Activated CD4-positive, alpha-beta T cell treated with anti-CD3 and anti-CD28 coated beads, Interleukin-2, Interleukin-4, amounts not matched to agents 100 ng/mL and 50 ng/mL, durations not matched to agents 16 hours and 8 hours (primary cell): ENCODE data around the gene TMEM121B.
A peak's percentile ranks its signal among the peaks of the same experiment; 100 is the strongest.

Experiments used
- DNase-seq: peaks from one replicate; pipeline ENCODE4 v3.0.0-alpha.2; 2020; ENCODE audit warnings: low spot score

TMEM121B gene

DNA sequence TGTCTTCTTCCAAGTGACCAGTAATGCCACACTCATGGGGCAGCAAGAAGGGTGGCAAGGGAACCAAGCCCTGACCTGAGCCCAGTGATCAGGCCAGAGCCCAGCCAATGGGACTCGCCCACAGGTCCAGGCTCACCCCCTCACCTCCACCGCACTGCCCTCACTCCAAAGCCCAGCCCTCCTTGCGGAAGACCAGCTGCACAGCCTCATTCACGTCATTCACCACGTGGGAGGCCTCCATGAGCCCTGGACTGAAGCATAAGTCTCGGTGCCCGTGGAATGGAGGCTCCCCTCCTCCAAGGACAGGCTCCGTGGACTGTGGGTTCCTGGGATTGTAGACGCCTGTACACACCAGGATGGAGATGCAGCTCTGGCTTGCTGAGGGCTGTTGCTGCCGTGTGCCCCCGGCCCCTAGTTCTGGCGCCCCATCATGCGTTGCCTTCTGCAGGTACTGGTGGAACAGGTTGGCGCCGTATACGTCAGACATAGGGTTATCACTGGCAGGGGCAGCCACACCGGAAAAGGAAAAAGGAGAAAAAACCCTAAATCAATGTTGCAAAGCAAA lies 16.8 kb upstream of the TMEM121B start:
- DNase-seq, result no peak

DNA sequence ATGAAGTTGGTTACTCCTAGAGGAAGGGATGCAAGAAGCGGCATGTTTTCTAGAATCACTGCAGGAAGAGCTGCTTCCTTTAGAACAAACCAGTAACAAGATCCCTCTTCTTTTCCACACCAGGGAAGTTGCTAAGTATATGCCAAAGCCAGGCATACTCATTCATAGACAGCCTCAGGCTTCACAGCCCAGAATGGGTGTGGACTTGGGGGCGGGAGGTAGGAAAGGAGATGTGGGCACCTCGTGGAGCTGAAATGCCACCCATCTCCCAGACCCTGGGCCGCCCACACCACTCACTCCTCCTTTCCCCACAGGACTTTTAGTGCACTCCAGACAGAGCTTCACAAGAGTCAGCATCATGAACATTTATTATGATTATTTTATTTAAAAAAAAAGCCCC lies 16.0 kb upstream of the TMEM121B start:
- DNase-seq, result no peak

DNA sequence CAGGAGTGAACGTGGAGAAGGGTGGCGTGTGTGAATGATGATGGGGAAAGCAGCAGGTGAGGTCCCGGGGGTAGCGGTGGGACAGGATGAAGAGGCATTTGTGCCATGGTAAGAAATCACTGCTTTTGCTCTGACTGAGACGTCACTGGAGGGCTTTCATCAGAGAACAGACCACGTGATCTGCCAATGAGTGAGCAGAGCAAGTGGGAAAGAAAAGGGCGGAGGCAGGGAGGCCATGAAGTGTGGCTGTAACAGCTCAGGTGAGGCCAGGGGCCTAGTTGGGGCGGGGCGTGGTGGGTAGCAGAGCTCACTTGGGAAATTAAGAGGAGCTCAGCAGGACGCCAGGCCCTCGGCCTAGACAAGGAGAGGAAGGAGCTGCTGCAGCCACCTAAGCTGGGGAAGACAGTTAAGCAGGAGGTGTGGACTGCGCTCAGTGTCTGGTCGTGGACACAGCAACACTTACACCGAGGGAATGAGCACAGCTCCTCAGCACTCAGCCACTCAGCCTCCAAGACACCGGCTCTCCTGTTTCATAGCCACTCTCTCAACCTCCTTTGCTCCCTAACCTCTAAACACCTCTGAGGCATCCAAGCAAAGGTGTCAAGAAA lies 14.1 kb upstream of the TMEM121B start:
- DNase-seq, result no peak

DNA sequence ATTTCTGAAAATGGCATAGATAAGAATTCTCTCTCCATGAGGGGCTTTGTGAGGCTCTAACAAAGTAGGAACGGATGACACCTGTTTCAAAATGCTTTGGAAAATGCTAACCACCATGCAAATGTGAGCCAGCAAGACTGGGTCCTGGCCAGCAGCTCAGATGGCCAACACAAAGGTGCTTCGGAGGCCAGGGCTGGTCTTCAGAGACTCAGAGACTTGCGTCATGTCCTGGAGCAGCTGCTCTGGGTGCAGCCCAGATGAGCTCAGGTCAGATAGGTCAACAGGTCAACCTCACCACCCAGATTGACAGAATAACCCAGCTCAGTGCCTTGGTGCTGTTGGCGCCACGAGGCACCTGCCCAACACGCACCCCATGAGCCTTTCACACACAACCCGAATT lies 12.0 kb upstream of the TMEM121B start:
- no peak for DNase-seq

DNA sequence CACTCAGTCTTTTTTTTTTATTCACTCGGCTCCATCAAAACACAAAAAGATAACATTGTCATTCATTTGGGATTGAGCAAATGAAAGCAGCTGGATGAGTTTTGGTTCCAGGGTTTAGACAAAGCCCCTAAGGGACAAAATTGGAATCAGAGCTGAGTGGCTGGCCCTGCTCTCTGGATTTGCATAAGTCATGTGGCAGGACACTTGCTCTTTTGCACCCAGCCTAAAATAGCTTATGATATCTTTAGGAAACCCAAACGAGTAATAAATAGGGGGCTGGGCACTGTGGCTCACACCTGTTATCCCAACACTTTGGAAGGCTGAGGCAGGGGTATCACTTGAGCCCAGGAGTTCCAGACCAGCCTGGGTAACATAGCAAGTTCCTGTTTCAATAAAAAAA lies 11.0 kb upstream of the TMEM121B start:
- no peak for DNase-seq

DNA sequence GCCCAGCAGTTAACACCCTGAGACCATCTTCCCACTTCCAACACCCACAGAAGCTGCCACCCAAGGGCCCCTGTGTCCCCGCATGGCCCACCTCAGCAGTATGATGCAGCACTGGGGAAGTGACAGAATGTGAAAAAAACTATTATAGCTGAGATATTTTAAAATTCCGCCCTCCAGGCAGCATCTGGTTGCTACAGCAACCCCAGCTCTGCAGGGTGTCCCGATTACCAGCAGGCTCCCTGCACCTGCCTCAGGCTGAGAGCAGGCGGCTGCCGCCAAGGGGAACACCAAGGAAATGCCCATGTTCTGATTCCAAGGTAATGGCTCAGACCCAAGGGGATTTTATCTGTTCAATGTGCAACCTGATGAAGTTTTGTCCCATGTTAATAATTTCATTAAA lies 10.5 kb upstream of the TMEM121B start:
- DNase-seq, result no peak

DNA sequence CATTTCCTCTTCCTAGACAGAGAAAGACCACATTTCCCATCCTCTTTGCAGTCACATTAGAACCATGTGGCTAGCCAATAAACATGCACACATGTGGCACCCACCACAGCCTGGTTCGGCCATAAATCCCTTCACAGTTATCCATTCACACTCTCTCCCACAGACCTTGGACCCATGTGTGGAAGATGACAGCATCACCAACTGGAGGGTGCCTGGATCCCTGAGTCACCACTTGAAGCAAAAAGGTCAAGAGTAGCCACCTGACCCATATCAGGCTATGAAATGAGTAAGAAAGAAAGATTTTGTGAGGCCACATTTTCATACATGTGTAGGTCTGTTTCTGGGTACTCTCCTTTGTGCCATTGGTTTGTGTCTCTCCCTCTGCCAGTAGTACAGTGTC lies 9.0 kb upstream of the TMEM121B start:
- DNase-seq, result no peak

DNA sequence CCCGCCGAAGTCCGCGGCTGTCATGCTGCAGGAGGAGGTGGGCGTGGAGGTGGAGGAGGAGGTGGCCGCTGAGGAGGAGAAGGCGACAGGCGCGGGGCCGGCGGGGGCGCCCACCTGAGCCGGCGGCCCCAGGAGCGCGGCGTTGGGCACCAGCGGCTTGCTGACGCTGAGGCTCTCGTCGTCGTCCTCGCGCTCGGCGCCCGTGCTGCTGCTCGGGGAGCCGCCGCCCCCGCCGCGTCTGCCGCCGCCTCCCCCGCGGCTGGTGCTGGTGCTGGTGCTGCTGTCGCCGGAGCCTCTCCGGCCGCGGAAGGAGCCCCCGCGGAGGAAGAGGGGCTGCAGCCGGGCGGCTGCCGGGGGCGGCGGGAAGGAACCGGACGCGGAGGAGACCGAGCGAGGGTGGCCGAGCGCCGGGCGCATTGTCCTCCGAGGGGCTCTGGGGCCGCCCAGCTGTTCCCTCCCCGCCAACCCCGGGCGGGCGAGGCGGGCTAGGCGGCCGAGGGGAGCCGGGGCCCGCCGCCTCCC lies 388 bp downstream of the TMEM121B start:
- no peak for DNase-seq

DNA sequence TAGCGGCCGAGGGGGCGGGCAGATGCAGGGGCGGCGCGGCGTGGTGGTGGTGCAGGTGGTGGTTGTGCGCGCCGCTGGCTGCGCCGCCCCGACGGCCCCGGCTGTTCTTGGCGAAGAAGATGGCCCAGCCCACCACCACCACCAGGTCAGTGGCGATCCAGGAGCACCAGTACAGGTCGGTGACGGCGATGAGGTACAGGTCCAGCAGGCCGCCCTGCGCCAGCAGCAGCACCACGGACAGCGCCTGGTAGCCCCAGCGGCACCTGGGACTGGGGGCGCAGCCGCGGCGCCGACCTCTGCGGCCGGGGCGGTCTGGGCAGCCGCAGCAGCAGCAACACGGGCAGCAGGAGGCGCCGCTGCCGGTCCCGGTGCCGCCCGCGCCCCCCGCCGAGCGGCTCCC lies 879 bp downstream of the TMEM121B start:
- peak; percentile 15 for DNase-seq

DNA sequence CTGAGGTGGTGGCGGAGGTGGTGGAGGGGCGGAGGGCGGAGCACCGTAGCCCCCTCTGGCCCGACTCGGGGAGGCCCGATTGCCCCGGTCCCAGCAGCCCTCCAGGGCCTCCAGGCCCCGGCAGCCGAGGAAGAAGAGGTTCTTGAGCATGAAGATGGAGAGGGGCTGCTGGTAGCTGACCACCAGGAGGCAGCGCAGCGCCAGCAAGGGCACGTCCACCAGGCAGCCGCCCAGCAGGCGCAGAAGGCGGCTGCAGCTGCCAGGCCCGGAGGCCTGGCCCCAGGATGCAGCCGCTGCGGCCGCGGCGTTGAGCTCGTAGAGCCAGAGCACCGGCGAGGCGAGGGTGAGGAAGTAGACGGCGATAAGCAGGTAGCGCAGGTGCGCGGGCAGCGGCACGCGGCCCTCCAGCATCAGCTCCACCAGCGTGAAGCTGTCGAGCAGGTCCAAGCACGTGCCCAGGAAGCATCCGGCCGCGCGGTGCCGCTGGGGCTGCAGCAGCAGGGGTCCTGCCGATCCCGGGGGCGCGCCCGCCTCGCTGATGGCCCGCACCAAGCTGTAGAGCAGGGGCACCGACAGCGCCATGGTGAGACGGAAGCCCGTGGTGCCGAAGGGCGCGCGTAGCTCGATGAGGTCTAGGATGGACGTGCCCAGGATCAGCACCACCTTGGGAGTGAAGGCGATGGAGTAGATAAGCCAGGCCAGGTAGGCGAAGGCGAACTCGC lies 1.5 kb downstream of the TMEM121B start:
- no peak for DNase-seq

DNA sequence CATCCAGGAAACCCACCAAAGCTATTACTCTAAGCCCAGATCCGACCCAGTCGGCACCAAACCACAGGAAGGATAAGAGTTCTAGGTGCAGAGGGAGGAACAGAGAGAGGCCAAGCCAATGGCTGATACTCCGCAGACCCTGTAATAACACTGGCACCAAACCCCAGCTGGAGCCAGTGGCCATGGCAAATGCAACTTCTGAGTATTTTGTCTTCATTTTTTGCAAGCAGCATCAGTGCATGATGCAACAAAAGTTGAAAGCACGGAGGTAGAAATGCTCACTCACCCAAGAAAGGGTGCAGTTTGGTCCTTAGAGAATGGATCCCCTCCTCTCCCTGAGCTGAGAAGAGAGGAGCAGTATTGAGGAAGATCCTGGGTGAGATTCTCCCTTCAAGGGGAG lies 2.8 kb downstream of the TMEM121B start:
- DNase-seq, result no peak

DNA sequence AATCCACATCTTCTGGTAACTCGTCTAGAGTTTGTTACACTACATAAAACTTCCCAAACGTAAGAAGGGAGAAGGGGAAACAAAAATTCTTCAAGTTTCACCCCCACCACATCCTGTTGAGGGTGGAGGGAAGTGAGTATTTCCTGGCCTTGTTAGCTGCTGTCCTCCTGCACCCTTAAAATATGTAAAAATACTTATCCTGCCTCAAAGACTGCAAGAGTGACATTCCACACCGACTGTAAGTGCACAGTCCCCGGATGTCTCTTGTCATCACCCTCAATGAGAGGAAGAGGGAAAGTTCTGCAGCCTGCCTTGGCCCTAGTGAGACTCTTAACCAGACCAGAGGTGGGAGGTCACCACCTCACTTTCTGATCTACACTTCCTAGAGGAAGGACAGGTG lies 3.3 kb downstream of the TMEM121B start:
- DNase-seq, result peak; percentile 13

DNA sequence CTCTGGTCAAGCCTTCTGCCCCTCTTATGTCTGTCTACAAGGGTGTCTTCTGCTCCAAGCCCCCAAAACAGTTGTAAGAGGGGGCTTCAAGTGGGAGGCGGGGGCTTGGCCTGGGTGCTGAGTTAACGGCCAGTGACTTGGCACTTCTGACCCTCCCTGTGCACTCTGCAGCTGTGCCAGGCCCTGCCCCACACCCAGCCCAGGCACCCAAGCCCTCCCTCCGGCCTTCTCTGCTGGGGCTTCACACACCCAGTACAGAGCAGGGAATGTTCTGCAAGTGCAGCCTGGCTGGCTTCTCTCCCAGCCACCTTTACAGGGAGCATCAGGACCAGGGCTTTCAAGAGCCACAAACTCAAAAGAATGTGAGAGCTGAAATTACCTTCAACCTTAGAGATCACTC lies 3.8 kb downstream of the TMEM121B start:
- DNase-seq, result no peak

DNA sequence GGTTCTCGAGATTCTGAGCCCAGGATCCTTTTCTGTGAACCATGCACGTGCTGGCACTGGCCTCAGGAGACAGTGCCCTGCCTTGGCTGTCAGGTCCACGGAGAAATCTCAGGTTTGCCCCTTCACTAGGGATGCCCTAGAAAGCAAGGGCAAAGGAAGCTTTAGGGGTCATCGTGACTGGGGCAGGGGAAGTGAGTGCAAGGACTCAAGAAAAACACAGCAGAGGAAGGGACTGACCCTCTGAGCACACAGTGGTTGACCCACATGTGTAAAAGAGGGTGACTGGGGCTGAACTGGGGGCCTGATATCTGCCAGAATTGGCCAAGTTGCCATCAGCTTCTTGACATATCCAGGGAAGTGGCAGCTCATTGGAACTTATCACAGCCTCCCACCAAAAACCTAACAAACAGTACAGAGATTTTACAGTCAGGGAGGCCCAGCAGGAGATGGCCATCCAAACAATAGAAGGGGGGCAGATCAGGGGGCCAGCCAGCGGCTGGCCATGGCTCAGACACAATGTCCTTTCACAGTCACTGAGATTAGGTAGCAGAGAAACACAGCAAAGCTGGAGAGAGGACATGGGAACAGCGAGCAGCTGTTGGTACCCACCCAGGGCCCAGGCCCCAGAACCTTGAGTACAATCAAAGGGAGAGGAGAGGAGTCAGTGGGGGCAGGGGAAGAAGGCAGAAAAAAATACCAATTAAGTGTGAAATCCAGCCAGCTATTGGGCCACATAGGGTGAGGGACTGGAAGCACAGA lies 4.4 kb downstream of the TMEM121B start:
- DNase-seq, result no peak

DNA sequence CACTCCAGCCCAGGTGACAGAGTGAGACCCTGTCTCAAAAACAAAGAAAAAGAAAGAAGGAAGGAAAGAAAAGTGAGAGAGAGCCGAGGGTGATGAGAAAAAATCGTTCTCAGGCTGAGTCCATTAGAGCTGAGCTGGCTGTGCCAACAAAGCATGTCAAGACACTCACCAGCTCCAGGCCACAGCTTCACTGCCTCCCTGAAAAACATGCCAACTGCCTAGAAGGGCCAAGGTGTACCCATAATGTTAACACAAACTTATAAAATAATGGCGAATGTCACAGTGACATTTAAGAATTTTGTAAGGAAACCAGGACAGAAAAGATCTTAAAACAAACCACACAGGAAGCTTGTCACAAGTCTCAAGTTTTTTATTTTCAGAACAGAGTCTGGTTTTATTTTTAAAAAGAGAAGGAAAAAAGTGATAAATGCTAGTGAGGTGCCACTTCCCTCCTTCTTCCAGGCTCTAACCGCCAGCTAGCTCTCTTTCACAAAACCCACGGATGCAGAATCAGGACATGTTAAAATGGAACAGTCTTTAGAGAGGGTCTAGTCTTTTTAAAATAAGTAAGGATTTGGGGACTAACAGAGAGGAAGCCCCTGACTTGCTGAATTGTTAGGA lies 5.1 kb downstream of the TMEM121B start:
- DNase-seq, result no peak

DNA sequence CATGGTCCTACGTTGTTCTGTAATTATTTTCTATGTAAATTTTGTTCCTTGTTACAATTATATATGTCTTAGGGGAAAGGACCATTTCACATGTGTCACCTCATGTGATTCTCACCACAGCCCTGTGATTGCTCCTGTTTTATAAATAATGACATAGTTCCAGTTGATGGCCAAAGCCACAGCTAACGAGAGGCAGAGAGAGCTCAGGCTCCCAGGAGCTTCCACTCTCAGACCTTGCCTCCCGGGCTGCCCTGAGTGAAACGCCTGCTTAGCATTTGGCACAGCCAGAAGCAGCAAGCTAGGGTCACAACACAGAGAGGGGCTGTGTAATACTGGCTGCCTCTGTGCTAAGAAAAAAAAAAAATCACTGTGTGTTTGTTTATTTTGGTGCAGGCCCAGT lies 5.9 kb downstream of the TMEM121B start:
- DNase-seq, result no peak

DNA sequence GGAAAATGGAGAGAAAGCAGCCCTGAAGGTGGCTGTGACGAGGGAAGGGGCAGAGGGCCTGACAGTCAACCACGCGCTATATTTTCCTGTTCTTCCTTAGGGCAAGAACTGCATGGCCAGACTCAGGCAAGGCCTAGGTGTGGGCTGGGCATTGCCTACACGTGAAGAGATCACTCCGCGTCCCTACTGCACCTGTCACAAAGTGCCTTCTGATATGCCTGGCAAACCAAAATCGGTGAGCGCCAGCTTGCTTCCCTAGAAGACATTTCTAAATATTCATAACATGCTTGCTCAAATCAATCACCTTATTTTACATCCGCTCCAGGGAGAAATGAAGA lies 6.3 kb downstream of the TMEM121B start:
- DNase-seq, result no peak

DNA sequence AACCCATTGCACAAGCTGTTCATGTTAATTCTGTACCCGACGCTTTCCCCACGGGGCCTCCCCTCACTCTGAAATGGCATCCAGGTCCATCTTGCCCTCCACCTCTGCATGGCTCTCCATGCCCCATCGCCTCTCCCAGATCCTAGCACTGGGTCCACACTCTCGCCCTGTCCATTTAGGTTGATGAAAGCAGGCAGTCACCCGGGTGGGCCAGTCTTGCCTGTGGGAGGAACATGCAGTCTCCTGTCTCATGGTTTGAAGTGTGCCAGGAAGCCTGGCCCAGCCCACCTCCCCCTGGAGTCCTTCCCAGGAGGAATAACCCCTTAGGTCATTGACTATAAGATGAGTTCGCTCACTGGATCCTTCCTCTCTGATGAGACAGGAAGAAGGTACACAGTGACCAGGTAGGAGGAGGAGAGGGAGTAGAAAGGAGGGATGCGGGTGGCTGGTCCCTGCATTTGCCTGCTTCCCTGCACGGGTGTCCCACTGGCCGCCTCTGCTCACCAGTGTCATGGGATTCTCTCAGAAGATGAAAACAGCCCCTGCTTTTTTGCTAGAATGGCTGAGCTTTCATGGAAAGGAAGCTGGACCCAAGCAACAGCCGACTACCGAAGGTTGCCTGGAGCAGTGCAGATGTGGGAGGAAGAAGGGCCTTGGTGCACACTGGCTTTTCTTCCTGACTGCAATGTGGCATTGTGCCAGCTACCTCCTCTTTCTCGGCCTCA lies 6.8 kb downstream of the TMEM121B start:
- DNase-seq, result no peak

DNA sequence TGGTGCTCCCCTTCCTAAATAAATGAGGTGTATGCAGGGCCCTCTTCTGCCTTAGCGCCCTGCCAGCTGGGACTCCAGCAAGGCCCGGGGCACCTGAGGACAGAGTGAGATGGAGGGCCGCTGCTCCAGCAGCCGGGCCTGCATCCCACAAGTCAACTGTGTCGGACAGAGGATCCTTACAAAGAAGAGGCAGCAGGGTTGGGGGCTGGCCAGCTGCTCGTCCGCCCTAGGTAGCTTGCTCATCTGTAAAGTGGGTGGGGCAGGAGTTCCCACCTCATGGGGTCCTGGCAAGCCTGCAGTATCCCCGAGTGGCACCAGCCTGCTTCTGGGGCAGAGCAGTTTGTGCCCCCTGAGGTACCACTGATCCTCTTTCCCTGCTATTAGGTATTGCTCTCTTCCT lies 7.6 kb downstream of the TMEM121B start:
- DNase-seq, result no peak

DNA sequence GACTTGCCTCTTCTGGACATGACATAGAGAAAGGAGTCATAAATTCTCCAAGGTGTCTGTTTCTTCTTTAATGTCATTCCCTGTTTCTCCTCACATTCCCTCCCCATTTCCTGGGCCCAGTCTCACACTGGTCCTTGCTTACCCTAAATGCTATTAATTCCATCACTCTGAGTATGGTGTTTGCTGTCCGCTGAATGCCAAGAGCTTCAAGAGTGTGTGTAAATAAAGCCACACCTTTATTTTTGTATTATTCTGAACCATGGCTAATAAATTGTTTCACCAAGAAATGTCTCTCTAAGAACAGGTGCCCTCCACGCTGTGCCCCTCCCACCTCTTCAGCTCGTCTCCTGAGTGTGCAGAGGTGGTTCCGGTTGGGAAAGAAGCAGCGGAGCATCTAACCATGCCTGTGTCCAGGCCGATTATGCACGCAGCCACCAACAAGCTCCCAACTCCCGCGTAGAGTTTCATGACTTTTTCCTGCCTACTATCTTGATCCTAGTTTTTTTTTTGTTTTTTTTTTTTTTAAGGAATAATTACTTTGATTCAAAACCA lies 8.6 kb downstream of the TMEM121B start:
- no peak for DNase-seq

DNA sequence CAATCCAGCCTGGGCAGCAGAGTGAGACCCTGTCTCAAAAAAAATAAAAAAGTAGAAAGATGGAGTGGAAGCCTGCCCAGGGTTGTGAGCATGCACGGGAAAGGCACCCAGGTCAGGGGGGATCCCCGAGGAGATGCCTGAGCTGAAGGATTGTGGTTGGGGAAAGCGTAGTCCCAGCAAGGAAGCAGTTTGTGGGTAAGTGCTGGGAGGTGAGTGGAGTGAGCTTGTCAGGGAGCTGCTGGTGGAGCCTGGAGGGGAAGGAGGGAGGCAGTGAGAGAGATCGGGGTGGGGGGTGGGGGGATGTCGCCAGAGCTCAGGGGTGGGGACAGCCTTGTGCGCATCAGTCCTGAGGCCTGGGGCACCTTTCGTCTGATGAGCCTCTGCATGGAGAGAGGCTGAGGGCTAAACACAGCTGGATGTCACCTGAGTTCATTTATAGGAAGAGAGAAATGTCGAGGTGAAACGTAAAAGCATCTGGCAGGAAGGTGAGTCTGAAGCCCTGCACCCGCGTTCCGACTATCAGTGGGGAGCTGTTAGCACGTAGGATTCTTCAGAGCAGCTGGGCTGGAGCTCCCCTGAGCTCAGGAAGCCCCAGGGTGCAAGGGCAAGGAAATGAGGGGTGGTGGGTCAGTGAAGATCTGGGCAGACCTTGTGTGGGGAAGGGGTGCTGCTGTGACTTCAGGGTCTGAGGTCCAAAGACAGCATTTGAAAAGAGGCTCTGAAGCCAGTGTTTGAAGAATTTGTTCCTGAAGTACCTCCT lies 10.2 kb downstream of the TMEM121B start:
- DNase-seq, result no peak
